ENCODE measurements around the gene ILDR1.

The ILDR1 gene

GRCh38 chr3:121989943-121990342 lies 32.1 kb downstream of the ILDR1 start:
- TF ChIP-seq GATA2 (IDR thresholded peaks at IDR 0.05; ENCODE audit: low read depth, low read length): no peak
- TF ChIP-seq GATA3 (IDR thresholded peaks at IDR 0.05; ENCODE audit: low read depth, low read length): no peak

DNA sequence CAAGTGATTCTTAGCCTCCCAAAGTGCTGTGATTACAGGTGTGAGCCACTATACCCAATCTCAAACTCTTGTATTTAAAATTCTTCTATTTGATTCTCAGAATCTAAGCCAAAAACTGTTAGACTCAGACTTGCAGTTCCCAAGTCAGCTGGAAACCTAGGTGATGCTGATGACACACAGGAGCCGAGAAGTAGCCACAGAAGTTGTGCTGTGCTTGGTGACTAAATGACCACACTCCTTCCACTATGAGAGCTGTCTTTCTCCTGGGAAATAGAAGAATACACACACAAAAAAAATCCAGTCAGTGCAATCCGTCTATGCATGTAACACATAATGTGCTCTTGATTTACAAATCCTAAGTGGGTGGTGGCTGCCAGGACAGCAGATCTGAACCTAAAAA lies 33.9 kb downstream of the ILDR1 start:
- TF ChIP-seq GATA3 (IDR thresholded peaks at IDR 0.05; ENCODE audit: low read depth, low read length): no peak

DNA sequence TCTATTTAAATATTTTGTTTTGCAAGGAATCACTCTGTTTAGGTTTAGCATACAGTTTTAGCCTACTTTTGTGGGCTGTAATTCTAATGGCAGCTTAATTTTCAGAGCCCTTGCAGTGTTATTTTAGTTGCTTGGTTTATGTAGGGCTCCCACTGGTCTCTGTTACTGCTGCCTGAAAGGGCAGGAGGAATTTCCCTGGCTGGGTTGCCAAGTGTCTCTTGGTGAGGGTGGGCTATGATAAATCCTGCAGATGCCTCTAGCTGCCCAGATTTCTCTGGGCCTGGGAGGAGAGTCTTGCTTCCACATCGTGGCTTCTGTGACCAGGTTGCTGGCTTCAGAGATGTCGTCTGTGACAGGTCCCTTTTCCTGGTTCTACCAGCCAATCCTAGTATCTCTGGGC lies 36.2 kb downstream of the ILDR1 start:
- TF ChIP-seq GATA2 (IDR thresholded peaks at IDR 0.05; ENCODE audit: low read depth, low read length) (no peak), GATA3 (IDR thresholded peaks at IDR 0.05; ENCODE audit: low read depth, low read length) (no peak)

- TF ChIP-seq GATA2 (IDR thresholded peaks at IDR 0.05; ENCODE audit: low read depth, low read length) (no peak), GATA3 (IDR thresholded peaks at IDR 0.05; ENCODE audit: low read depth, low read length) (no peak)
These were observed 40.6 kb downstream of the ILDR1 start for GRCh38 chr3:121981473-121981872.

DNA sequence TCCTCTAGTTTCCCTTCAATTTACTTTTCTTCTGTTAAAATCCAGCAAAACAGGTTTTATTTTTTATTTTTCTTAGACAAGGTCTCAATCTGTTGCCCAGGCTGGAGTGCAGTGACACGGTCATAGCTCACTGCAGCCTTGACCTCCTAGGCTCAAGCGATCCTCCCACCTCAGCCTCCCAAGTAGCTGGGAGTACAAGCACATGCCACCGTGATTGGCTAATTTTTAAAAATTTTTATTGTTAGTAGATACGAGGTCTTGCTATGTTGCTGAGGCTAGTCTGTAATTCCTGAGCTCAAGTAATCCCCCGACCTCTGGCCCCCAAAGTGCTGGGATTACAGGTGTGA lies 41.6 kb downstream of the ILDR1 start:
- TF ChIP-seq GATA3 (IDR thresholded peaks at IDR 0.05; ENCODE audit: low read depth, low read length) (no peak), GATA2 (IDR thresholded peaks at IDR 0.05; ENCODE audit: low read depth, low read length) (no peak)

DNA sequence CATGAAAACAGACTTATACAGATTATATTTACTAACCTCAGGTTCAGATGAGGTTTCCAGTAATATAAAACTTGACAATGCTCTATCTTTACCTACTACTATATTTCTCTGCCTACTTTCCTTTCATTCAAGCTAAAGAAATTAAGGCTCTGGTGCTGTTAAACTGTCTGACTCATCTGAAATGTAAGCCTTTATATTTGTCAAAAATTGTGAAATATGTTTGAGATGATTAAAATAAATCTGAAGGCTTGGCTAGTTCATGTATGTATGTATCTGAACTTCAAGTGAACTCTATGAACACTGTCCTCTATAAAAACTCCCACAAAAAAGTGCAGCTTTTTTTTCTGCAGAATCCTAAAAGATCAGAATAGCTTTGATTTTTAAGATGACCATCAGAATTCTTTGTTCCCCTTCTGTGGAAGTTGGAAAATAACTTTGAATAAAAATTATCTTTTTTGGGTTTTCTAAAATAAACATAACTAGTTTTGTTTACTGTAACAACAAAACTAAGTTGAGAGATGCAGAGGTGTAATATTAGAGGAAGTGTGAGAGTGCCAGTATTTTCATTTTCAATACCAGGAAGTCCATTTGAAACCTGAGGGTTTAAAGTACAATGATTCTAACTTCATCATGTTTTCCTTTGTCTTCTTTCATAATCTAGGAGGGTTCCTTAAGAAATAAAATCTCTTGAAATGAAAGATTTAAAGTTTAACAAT lies 42.2 kb downstream of the ILDR1 start:
- TF ChIP-seq GATA3 (IDR thresholded peaks at IDR 0.05; ENCODE audit: low read depth, low read length) (no peak), GATA2 (IDR thresholded peaks at IDR 0.05; ENCODE audit: low read depth, low read length) (no peak)

- no peak for TF ChIP-seq GATA2 (IDR thresholded peaks at IDR 0.05; ENCODE audit: low read depth, low read length)
These were observed 42.8 kb downstream of the ILDR1 start for GRCh38 chr3:121979246-121979645.

DNA sequence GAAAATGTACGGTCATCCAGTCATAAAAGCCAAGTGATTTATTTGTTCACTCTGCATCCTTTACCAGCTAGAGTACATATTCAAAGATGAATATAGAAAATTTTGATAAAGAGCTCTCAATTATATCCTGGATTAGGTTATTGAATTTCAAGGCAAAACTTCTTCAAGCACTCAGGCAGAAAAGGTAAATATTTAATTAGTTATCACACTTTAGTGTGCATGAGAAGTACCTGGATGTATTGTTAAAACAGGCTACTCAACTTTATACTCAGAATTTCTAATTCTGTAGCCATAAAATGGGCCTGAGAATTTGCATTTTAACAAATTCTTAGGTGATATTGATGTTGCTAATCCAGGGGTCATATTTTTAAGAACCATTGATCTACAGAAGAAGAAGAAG lies 45.3 kb downstream of the ILDR1 start:
- TF ChIP-seq GATA3 (IDR thresholded peaks at IDR 0.05; ENCODE audit: low read depth, low read length): no peak
- TF ChIP-seq GATA2 (IDR thresholded peaks at IDR 0.05; ENCODE audit: low read depth, low read length): no peak

DNA sequence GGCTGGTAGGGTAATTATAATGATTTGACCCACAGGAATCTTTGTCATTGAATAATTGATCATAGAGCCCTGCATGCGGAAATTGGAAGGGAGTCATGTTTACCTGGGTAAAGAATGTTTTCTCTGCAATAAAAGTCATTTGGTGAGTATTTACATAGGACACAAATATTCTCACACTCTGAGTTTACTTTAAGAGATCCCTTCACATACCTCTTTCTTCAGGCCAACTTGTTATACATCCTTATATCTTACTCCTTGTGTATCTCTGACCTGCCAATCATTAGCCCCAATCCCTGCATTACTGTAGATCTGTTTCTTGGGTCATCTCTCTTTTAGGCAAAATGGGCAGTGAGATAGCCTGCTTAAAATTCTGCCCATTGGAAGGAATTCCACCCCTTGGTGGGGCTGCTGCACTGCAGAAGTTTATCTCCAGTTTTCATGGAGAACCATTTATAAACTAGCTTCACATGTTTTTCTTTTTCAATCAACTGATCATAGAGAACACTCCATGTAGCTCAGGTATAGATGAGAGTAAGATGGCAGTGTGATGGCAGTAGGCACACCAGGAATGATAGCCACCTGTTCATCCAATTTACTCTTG lies 46.2 kb downstream of the ILDR1 start:
- TF ChIP-seq GATA3 (IDR thresholded peaks at IDR 0.05; ENCODE audit: low read depth, low read length) (no peak), GATA2 (IDR thresholded peaks at IDR 0.05; ENCODE audit: low read depth, low read length) (no peak)

- TF ChIP-seq GATA2 (IDR thresholded peaks at IDR 0.05; ENCODE audit: low read depth, low read length) (no peak), GATA3 (IDR thresholded peaks at IDR 0.05; ENCODE audit: low read depth, low read length) (no peak)
These were observed 47.4 kb downstream of the ILDR1 start for GRCh38 chr3:121974601-121975111.

GRCh38 chr3:121970047-121970446 lies 52.0 kb downstream of the ILDR1 start:
- no peak for TF ChIP-seq GATA2 (IDR thresholded peaks at IDR 0.05; ENCODE audit: low read depth, low read length)
- no peak for TF ChIP-seq GATA3 (IDR thresholded peaks at IDR 0.05; ENCODE audit: low read depth, low read length)

DNA sequence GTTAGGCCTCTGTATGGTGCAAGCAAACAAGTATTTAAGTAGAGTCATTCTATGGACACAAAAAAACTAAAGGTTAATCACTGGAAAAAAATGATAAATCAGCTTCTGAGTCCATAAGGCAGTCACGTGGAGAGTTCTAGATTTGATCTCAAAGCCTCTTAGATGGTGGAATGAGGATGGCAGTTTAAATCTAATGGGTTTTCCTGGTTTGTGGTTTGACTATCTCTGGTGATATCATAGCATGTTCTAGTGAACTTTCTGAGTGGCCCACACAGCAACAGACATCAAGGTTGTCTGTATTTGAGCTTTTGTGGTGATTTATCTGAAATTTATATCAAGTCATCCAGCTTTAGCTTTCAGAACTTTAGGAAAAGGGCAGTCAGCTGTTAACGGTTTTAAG lies 52.4 kb downstream of the ILDR1 start:
- TF ChIP-seq GATA2 (IDR thresholded peaks at IDR 0.05; ENCODE audit: low read depth, low read length): no peak
- TF ChIP-seq GATA3 (IDR thresholded peaks at IDR 0.05; ENCODE audit: low read depth, low read length): no peak

GRCh38 chr3:121963608-121964007 lies 58.4 kb downstream of the ILDR1 start:
- TF ChIP-seq GATA2 (IDR thresholded peaks at IDR 0.05; ENCODE audit: low read depth, low read length) (no peak), GATA3 (IDR thresholded peaks at IDR 0.05; ENCODE audit: low read depth, low read length) (no peak)

DNA sequence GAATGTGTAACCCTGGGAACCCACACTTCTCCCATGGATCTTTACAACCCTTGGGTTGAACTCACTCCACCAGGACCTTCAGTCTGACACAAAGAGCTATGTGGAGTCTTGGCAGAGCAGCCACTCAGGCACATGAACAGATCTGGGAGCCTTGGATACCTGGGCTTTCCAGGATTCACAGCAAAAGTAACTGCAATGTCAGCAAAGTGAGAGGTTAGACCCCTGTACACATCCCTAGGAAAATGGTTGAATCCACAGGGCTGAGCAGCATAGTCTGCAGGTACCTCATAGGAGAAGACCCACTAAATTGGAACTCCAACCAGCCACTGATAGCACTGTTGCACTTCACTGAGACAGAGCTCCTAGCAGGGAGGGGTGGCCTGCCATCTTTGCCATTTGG lies 59.6 kb downstream of the ILDR1 start:
- TF ChIP-seq GATA2 (IDR thresholded peaks at IDR 0.05; ENCODE audit: low read depth, low read length): no peak
- TF ChIP-seq GATA3 (IDR thresholded peaks at IDR 0.05; ENCODE audit: low read depth, low read length): no peak

- TF ChIP-seq GATA2 (IDR thresholded peaks at IDR 0.05; ENCODE audit: low read depth, low read length): no peak
- no peak for TF ChIP-seq GATA3 (IDR thresholded peaks at IDR 0.05; ENCODE audit: low read depth, low read length)
These were observed 60.8 kb downstream of the ILDR1 start for GRCh38 chr3:121961283-121961682.

Data from SH-SY5Y (cell line).